K562 (cell line): Measurements from ENCODE around the gene TUBA8.

Experiments
- CHAMP1 ChIP-seq: fragments of 450-650 bp; IDR thresholded peaks from 2 replicates; pipeline ENCODE4 v1.6.1; 2016; ENCODE audit warnings: mild to moderate bottlenecking
- EZH2 ChIP-seq: IDR thresholded peaks from 2 replicates; pipeline ENCODE4 v1.6.1; 2012; ENCODE audit warnings: low read depth, mild to moderate bottlenecking, inconsistent platforms, low read length, borderline replicate concordance
- POLR2AphosphoS5 ChIP-seq: IDR thresholded peaks from 2 replicates; pipeline ENCODE4 v1.6.1; 2011; ENCODE audit warnings: mild to moderate bottlenecking, low read depth, low read length, moderate library complexity; ENCODE audit not compliant: control insufficient read depth, insufficient read depth
- ZNF740 ChIP-seq, 3 experiments: fragments of 200-800 bp in 1 of 3; sonication (Bioruptor generic) in 1 of 3; sonication (generic) in 1 of 3; formaldehyde crosslinking in 1 of 3; IDR thresholded peaks; 2 replicates each; pipeline versions ENCODE4 v1.6.1 to v1.8.0; 2016 to 2022; ENCODE audit warnings: mild to moderate bottlenecking in 2 of 3, missing compliant biosample characterization in 2 of 3, missing genetic modification characterization in 2 of 3, missing genetic modification reagents in 1 of 3

- no peak for TF ChIP-seq POLR2AphosphoS5
- TF ChIP-seq EZH2, result no peak
- no peak for TF ChIP-seq CHAMP1
- TF ChIP-seq ZNF740 (CRISPR knock-in tag; IDR thresholded peaks at IDR 0.05), result no peak
- TF ChIP-seq ZNF740 (tag; IDR thresholded peaks at IDR 0.05), result no peak
Observed at GRCh38 chr22:18121954-18122554, 11.4 kb downstream of the TUBA8 start.
